Measurements from ENCODE around the gene PLPPR5.

PLPPR5 gene

GRCh38 chr1:98842241-98842640, 162.4 kb downstream of the PLPPR5 start:
- Histone ChIP-seq H3K9me3 (ENCODE audit: control insufficient read depth, insufficient read depth, low read depth, low read length) (no peaks in the 10 kb centered on the region), H3K27ac (ENCODE audit: extremely low read depth, low read depth, low read length) (no peak overlapping the region), H3K36me3 (ENCODE audit: control insufficient read depth in 2 of 2, insufficient read depth in 1 of 2, low read length in 2 of 2) (no peaks in the 10 kb centered on the region), H3K4me3 (ENCODE audit: low read depth, low read length) (no peak overlapping the region), H3K4me1 (ENCODE audit: control insufficient read depth, insufficient read depth, low read length) (no peaks in the 10 kb centered on the region)
- ChIA-PET POLR2A (no interaction called here), CTCF (no interaction called here)
- TF ChIP-seq ZNF571 (tag by site-specific recombination; IDR thresholded peaks at IDR 0.05) = no peak

Data from HEK293 (cell line).